Anterior cingulate cortex (tissue), 58 donors: Measurements from ENCODE around the gene STK35.
"Not testable (repeated sequence)": the region's sequence is repeated elsewhere in the genome, so short reads cannot be mapped to it uniquely, and the experiment has no call there.

Source experiments
- DNase-seq, 58 donors: peaks; one replicate each; lab custom pipeline; 2025; lab: John Stamatoyannopoulos, UW

The STK35 gene

DNA sequence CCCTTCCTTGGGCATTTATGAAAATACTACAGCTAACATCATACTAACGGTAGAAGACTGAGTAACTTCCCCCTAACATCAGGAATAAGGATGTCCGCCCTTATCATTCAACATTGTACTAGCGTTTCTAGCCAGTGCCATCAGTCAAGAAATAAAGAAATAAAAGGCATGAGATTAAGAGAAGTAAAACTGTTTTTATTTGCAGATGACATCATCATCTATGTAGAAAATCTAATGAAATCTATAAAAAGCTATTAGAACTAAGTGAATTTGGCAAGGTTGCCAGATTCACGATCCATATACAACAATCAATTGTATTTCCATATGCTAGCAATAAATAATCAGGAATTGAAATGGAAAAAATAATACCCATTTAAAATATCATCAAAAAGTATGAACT is 54.6 kb downstream of the STK35 start:
- no peak for DNase-seq

DNA sequence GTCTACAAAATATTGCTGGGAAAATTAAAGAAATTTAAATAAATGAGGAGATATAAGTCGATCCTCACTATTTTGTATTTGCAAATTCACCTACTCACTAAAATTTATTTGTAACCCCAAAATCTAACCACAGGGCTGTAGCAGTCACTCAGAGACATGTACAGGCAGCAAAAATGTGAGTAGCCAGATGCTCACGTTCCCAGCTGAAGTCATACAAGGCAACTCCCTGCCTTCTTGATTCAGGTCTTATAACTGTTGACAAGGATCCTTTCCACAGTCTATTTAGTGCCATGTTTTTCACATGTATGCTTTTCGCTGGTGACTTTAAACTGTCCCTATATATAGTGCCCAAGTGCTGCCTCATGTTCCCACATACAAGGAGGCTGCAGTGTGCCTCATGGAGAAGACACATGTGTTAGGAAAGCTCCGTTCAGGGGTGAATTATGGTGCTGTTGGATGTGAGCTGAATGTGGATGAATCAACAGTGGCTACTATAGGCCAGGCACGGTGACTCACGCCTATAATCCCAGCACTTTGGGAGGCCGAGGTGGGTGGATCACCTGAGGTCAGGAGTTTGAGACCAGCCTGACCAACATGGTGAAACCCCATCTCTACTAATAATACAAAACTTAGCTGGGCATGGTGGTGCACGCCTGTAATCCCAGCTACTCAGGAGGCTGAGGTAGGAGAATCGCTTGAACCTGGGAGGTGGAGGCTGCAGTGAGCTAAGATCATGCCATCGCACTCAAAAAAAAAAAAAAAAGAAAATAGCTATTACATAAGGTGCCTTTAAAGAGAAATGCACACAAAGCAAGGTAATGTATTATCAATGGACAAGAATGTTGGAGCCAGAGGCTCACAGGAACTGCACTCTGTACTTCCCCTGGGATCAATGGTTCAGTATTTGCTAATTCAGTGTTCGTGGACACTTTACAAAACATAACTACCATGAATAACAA is 55.3 kb downstream of the STK35 start:
- DNase-seq: no peak

DNA sequence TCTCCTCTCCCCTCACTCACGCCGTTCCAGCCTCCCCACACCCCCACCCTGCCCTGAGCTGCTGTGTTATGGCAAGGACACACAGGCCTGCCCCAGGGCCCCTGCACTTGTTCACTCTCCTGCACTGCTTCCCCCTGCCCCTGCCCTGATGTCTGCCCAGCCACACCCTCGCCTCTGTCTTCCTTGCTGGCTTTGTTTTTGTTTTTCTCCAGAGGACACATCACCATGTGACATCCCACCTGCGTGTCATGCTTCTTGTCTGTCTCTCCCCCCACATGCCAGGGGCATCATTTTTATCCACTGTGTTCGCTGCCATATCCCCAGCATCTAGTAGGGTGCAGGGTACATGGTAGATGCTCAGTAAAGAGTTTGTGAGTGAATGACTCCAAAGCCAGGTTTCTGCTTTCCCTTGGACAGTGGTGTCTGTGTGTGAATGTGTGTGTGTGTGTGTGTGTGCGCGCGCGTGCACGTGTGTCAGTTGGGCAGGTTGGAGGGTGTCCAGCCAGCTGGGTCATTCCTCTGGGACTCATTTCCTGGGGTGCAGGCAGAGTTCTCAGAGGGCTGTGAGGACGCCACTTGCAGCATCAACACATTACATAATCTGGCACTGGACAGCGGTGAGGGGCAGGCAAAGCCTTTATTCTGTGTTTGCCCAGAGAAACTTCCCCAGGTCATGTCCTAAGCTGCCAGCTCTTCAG is 60.6 kb downstream of the STK35 start:
- DNase-seq: peak in 5 of 58 donors; percentile 5 to 35 (median 15)

DNA sequence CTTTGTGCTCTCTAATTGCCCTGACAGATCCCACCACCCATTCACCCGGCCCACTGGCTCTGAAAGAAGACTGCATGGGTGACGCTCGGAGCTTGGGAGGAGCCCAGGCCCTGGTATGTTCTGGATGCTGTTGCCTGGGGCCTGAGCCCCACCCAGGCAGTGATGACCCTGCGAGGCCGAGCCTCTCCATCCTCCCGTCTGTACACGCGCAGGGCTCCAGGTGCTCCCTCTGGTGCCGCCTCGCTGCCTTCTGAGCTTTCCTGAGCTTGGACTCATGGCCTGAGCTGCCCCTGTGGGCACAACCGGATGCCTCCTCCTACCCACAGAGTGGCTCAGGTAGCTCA is 61.2 kb downstream of the STK35 start:
- no peak for DNase-seq

DNA sequence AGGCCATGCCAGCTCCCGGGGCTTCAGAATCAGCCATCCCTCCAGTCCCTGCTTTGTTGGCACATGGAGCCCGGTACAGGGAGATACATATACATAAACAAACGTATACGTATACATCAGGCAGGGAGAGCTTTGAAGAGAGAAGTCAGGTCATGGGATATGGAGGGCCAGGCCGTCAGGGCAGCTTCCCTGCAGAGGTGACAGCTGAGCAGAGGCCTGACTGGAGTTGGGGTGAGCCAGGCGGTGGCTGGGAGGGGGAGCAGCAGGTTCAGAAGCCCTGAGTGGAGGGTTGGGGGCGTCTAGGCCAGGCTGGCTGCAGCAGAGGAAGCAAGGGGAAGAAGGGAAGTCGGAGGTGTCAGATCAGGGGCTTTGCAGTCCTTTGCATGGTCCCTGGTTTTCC is 61.7 kb downstream of the STK35 start:
- DNase-seq: no peak

DNA sequence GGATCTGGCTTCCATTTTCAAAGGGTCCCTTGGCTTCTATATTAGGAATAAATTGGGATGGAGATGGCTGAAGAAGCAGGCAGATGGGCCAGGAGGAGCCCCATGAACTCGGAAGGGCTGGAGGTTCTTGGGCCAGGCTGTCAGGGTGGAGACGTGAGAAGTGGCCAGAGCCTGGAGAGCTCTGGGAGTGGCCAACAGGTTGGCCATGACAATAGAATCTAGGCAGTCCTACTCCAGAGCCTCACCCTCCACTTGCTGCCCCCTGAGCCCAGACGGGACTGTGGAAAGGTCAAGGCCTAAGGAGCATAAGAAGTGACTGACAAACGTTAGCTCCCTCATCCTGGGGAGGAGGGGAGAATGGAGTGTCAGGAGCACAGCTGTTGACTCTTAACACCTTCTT is 62.1 kb downstream of the STK35 start:
- no peak for DNase-seq

DNA sequence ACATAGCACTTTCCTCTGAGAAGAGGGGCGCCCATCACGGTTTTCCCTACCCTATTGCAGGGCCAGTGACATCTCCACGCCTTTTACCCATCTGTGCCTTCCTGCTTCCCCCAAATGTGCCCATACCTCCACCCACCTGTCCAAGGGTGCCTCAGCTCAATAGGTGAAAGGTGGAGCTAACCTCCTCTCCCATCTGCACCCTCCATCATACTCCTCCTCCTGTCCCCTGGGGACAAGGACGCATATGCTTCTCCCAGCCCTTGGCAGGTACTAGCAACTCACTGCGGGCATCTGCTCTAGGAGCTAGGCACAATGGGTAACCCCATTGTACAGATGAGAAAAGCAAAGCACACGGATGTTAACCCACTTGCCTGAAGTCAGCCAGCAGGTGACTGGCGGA is 62.8 kb downstream of the STK35 start:
- no peak for DNase-seq

DNA sequence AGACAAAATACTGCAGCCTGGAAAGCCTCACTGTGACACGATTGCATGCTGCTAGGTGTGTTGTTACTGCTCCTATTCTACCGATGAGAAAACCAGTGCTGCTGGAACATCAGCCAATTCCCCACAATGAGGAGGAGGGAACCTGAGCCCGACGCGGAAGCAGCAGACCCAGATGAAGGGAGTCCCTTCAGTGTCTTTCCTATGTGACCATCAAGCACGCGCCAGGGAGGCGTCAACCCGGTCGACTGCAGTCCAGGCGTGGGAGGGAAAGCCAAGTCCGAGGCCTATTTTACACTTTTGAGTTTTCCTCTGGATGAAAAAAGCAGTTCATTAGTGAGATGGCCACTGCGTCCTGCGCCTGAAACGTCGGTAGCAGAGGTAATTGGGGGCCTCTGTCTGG is 63.3 kb downstream of the STK35 start:
- no peak for DNase-seq

DNA sequence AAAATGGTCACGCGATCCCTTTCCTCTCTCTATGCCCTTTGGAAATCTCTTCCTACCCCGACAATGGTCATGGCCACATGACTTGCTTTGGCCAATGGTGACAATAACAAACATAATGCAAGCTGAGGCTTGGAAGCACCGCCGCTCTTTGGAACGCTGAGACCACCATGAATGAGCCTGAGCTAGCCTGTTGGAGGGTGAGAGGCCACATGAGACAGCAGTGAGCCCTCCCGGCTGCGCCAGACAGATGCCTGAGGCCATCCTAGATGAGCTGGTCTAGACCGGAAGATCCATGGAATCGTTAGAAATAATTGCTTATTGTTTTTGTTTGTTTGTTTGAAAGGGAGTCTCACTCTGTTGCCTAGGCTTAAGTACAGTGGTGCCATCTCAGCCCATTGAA is 64.2 kb downstream of the STK35 start:
- DNase-seq: no peak

DNA sequence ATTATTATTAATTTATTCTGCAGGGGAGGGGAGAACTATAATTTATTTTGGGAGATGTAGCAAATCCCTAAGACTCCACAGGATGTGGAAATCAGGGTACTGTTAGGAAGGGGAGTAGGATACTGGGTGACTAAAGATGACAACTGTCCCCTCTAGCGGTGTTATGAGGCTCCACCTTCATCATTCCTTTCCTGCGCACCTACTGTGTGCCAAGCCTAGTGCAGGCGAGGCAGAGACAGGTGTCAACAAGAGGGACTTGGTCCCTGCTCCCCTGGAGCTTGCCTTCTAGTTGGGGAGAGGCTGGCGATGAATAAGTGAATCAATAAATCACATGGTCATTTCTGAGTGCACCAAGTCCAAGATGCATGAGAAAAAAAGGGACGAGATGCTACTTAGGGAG is 65.5 kb downstream of the STK35 start:
- DNase-seq: no peak

DNA sequence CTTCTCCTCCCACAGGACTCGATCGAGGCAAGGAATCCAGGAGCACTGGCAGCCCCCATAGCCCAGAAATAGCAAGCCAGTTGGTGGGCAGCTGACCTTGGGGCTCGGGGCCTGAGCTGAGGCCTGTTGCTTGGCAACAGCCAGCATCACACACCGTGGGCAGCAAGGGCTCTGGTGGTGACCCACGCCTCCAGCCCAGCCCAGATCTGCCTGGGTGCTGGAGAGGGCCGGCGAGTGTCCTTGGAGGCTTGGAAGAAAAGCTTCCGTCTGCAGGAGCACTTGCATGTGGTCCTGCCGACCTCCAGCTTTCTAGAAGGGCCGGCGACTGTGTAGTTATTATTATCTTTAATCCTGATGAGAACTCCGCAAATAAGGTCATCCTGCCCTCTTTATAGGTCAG is 67.3 kb downstream of the STK35 start:
- no peak for DNase-seq

DNA sequence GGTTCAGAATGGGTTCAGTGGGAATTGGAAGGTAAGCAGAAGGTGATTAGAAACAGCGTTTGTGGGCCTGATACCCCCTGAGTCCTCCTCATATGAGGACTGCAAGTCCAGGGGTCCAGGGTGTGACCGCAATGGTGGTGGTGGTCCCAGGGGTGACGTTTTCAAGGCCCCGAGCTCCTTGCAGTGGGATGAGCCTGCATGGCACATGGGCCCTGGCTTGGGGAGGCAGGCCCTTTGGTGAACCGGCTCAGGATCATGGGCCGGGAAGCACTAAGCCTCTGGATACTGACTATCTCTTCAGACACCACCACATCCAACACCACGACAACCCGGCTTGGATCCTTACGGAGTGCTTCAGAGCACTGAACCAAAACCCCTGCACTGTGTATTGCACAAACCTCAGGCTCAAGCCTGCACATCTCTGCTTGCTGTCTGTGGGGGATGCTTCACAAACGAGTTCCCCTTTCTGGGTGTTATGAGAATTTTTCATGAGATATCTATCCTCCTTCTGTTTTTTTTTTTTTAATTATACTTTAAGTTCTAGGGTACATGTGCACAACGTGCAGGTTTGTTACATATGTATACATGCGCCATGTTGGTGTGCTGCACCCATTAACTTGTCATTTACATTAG is 67.9 kb downstream of the STK35 start:
- no peak for DNase-seq

DNA sequence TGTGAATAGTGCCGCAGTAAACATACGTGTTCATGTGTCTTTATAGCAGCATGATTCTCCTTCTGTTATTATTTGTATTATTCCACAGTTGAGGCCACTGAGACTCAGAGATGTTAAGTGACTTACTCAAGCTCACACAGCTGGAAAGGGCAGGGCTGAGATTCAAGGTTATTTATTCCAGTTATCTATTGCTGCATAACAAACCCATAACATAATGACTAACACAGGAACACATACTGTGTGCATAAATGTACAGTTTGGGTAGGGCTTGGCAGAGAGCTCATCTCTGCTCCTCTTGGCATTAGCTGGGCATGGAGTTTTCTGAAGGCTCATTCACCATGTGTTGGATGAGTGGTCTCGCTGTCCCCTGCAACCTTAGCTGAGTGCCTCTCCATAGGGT is 68.8 kb downstream of the STK35 start:
- no peak for DNase-seq

DNA sequence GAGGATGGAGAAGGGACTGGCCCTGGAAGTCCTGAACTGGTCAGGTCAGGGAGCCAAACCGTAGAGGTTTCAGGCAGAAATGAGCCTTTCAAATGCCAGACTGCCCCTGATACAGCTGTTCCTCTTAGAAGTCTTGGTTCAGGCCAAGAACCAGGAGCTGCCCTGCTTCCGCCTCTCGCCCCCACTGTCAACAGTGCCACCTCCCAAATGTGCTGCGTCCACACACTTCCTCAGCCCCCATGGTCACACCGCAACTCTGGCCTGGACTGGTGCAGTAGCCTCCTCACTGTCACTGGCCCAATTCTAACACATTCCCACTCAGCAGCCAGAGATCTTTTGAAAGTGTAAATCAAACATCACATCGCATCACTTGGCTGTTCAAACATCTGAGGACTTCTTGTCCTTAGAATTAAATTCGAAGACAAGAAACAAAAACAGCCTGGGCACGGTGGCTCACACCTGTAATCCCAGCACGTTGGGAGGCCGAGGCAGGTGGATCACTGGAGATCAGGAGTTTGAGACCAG is 69.7 kb downstream of the STK35 start:
- peak in 1 of 58 donors; percentile 9 for DNase-seq

DNA sequence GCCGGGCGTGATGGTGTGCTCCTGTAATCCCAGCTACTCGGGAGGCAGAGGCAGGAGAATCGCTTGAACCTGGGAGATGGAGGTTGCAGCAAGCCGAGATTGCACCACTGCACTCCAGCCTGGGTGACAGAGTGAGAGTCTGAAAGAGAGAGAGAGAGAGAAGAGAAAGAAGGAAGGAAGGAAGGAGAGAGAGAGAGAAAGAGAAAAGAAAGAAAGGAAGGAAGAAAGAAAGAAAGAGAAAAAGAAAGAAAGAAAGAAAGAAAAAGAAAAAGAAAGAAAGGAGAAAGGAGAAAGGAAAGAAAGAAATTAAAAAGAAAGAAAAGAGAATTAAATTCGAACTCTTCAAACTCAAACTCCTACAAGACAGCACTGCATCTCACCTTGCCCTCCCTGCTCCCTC is 70.2 kb downstream of the STK35 start:
- not testable (repeated sequence) for DNase-seq

DNA sequence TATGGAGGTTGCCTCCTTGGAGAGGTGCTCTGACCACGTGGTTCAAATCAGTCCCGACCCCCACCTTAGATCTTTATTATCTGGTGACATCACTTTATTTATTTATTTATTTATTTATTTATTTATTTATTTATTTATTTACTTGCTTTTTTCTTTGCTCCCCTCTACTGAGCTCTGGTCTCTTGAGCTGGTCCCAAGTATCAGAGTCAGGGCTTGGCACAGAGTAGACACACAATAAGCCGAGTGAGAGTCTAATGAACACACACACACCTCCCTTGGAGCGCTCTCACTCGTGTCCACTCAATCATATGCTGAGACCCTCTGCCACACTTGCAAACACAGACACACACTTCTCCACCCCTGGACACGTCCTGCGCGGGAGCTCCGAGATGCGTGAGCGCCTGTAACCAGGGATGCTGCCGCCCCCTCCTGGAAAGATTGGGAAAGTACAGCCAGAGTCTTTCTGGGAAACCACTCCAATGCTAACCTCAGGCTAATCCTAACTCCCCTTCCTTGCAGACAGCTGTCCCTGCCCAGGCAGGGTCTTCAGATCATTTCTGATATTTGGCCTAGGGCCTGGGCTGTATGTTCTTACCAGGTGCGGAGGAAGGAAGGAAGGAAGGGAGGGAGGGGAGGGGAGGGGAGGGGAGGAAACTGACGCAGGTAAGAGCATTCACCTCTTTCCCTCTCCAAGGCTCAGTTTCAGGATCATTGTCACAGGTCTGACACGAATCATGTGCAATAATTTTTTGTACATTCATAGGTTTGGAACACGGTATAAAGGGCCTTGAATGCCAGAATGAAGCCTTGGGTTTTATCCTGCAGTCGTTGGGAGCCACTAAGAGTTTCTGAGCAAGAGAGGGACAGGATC is 70.9 kb downstream of the STK35 start:
- DNase-seq: peak in 56 of 58 donors; percentile 17 to 84 (median 50)

DNA sequence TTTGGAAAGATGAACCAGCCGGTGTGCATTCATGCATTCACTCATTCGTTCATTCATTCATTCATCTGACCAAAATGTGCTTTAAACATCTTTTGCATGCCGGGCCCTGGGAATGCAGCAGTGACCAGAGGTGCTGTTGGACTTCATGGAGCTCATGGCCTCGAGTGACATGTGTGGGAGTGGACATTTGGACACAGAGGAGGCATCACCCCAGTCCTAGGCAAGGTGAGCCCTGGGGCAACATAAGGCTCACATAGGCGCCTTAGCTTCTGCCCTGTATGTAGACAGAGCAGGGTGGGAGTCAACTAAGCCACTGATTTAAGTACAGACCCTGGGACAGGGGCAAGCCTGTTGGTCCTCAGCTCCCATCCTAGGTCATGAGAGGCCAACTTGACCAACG is 71.6 kb downstream of the STK35 start:
- no peak for DNase-seq

DNA sequence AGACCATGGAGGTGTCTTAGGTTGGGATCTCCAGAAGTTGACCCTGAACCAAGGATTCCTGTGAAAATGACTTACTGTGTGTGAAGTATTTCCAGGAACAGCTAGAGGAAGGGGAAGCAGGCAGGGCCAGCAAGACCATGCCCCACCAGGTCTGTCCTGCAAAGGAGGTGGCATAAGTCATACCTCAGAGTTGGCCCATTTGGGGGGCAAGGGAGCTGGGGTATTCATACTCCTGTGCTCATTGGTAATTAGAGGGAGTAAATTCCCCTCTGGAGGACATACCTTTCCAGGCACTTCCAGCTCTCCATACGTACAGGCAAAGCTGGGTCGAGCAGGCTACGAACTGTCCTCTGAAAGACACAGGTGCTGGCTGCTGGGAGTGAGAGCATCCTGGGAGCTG is 72.4 kb downstream of the STK35 start:
- no peak for DNase-seq

DNA sequence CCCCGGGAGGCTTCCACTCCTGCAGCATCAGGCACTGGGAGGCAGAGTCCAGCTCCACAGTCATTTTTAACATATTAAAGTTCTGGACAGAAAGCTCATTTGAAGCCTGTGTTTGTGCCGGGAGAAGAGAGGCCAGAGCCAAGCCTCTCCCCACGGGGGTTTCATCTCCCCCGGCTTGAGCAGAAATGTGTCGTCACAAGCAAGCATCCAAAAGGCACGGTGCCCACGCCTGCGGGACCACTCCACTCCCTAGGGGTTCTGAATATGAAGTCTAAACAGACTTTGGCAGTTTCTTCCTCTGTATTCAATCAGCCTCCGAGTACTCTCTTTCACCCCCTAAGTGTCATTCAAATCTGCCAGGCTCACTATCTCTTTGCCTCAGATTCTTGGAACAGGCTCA is 75.3 kb downstream of the STK35 start:
- no peak for DNase-seq
